Duodenal mucosa (tissue), 2 donors: ENCODE results near the gene CENPF.
"Not testable (repeated sequence)": the region's sequence is repeated elsewhere in the genome, so short reads cannot be mapped to it uniquely, and the experiment has no call there.

ENCODE experiments used
- H3K27ac ChIP-seq: one replicate; pipeline ENCODE4 v1.7.0; 2013; ENCODE audit warnings: low read depth, low read length
- H3K27me3 ChIP-seq, 2 donors: one replicate each; pipeline ENCODE4 v1.7.0; 2013; ENCODE audit warnings: low read length in 2 of 2, control low read depth in 1 of 2; ENCODE audit not compliant: insufficient read depth in 2 of 2, control insufficient read depth in 1 of 2
- H3K36me3 ChIP-seq, 2 donors: one replicate each; pipeline ENCODE4 v1.7.0; 2013; ENCODE audit warnings: low read length in 2 of 2, control low read depth in 1 of 2; ENCODE audit not compliant: insufficient read depth in 2 of 2, control insufficient read depth in 1 of 2
- H3K4me1 ChIP-seq, 2 donors: one replicate each; pipeline ENCODE4 v1.7.0; 2013; ENCODE audit warnings: low read length in 2 of 2, control low read depth in 1 of 2; ENCODE audit not compliant: insufficient read depth in 2 of 2, control insufficient read depth in 1 of 2
- H3K4me3 ChIP-seq, 2 donors: one replicate each; pipeline ENCODE4 v1.7.0; 2013; ENCODE audit warnings: low read length in 2 of 2, low read depth in 1 of 2
- H3K9ac ChIP-seq, 2 donors: one replicate each; pipeline ENCODE4 v1.7.0; 2013; ENCODE audit warnings: low read length in 2 of 2, low read depth in 1 of 2
- H3K9me3 ChIP-seq, 2 donors: one replicate each; pipeline ENCODE4 v1.7.0; 2013; ENCODE audit warnings: low read length in 2 of 2, control low read depth in 1 of 2; ENCODE audit not compliant: control insufficient read depth in 1 of 2

CENPF gene

DNA sequence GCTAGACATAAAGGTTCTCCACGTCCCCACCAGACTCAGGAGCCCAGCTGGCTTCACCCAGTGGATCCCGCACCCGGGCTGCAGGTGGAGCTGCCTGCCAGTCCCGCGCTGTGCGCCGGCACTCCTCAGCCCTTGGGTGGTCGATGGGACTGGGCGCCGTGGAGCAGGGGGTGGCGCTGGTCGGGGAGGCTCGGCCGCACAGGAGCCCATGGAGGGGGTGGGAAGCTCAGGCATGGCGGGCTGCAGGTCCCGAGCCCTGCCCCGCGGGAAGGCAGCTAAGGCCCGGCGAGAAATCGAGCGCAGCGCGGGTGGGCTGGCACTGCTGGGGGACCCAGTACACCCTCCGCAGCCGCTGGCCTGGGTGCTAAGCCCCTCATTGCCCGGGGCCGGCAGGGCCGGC is 70.0 kb downstream of the CENPF start:
- not testable (repeated sequence) for H3K36me3 ChIP-seq, H3K4me1 ChIP-seq, H3K27me3 ChIP-seq, H3K27ac ChIP-seq, H3K4me3 ChIP-seq, H3K9me3 ChIP-seq, H3K9ac ChIP-seq

DNA sequence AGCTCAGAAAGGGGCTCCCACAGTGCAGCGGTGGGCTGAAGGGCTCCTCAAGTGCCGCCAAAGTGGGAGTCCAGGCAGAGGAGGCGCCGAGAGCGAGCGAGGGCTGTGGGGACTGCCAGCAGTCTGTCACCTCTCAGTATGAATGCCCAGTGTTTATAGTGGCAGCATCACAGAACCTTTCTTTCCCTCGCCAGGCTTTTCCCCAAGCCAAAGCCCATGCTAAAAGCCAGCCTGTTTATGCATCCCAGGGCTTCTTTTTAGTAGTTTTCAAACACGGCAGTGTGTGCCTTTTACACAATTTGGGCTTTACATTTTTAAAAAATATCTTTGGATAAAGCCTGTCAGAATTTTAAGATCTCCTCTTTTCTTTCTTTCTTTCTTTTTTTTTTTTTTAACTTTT is 70.6 kb downstream of the CENPF start:
- Histone ChIP-seq H3K27me3 (no peaks in the 10 kb centered on the region), H3K36me3 (no peaks in the 10 kb centered on the region), H3K4me3 (no peak overlapping the region), H3K9me3 (no peaks in the 10 kb centered on the region), H3K9ac (no peak overlapping the region), H3K27ac (no peak overlapping the region), H3K4me1 (peaks cover 0 to 5% of the 10 kb centered on the region in 2 donors)

DNA sequence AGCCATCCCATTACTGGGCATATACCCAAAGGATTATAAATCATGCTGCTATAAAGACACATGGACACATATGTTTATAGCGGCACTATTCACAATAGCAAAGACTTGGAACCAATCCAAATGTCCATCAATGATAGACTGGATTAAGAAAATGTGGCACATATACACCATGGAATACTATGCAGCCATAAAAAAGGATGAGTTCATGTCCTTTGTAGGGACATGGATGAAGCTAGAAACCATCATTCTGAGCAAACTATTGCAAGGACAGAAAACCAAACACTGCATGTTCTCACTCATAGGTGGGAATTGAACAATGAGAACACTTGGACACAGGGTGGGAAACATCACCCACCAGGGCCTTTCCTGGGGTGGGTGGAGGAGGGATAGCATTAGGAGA is 72.5 kb downstream of the CENPF start:
- H3K36me3 ChIP-seq, H3K9me3 ChIP-seq, H3K9ac ChIP-seq, H3K27ac ChIP-seq, H3K4me3 ChIP-seq, H3K27me3 ChIP-seq, H3K4me1 ChIP-seq: not testable (repeated sequence)

DNA sequence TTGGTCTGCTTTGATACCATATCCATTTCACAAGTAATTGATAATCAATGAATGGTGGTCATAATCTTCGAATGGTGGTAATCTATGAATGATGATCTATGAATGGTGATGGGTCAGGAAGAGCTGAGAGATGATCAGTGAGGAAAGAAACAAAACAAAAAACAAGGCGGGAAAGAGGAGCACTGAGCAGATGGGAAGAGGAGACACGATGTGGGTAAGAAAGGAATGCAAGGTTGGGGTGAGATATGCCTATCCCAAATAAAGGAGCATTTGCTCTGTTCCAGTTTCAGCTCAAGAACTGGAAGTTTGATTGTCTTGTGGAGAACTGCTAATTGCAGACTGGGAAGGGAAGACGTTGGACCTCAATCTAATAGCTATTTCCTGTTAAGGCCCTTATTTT is 73.8 kb downstream of the CENPF start:
- H3K4me1 ChIP-seq = no peaks in the 10 kb centered on the region
- H3K36me3 ChIP-seq = no peaks in the 10 kb centered on the region
- H3K27ac ChIP-seq = no peak overlapping the region
- no peak overlapping the region for H3K9ac ChIP-seq
- H3K4me3 ChIP-seq = no peak overlapping the region
- no peaks in the 10 kb centered on the region for H3K27me3 ChIP-seq
- no peaks in the 10 kb centered on the region for H3K9me3 ChIP-seq

DNA sequence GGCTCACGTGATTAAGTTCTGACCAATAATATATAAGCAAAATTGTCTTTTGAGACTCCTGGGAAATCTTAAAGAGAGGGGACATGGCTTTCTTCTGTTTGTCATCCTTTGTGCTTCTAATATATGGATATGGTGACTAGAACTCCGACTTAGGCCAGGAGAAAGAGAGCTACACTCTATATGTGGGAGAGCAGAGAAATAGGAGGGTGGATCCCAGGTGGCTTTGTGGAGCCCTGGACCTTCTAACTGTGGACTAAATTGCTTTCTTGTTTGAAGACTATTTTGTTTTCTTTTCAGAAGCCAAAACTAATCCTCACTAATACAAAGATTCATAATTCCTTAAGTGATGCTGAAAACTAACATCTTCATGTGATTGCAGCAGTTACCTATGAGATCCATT is 75.0 kb downstream of the CENPF start:
- Histone ChIP-seq H3K36me3 (no peaks in the 10 kb centered on the region), H3K9ac (no peak overlapping the region), H3K27me3 (no peaks in the 10 kb centered on the region), H3K9me3 (no peaks in the 10 kb centered on the region), H3K4me3 (no peak overlapping the region), H3K4me1 (no peaks in the 10 kb centered on the region), H3K27ac (no peak overlapping the region)

DNA sequence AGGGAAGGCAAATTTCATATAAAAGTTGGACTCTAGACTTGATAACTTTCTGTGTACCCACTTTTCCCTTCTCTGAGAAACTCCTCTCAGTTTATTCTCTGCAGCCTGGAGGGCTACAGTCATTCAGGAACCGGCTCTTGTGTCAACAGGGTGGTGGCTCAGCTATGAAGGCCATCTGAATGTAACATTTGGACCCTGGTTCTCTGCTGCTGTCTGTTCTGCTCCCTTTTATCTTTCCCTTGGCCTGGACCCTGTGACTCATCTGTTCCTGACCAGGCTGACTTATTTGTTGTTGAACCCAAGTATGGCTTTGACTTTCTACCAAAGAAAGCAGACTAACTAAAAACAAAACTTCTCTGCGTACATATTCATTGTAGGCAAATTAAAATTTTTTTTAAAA is 75.4 kb downstream of the CENPF start:
- H3K27ac ChIP-seq = no peak overlapping the region
- H3K9me3 ChIP-seq = no peaks in the 10 kb centered on the region
- H3K4me1 ChIP-seq = no peaks in the 10 kb centered on the region
- no peaks in the 10 kb centered on the region for H3K36me3 ChIP-seq
- H3K27me3 ChIP-seq = no peaks in the 10 kb centered on the region
- H3K4me3 ChIP-seq = no peak overlapping the region
- H3K9ac ChIP-seq = no peak overlapping the region

DNA sequence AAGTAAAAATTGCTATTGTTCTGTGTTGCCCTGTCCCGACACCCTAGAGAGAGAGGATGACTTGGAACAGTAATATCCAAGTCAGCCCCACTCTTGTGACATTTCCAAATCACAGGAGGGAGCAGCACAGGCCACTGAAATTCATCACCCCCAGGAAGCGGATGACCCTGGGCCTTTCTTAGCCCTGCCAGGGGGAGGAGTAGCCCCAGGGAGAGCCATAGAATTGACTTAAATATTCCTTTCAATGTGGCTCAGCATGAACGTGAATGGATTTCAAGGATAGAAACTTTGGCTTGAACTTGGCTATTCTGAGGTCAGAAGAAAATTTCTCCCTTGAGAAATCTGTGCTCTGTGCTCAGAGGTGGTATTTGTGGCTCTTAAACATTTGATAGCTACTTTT is 80.6 kb downstream of the CENPF start:
- no peak overlapping the region for H3K9ac ChIP-seq
- no peaks in the 10 kb centered on the region for H3K9me3 ChIP-seq
- no peaks in the 10 kb centered on the region for H3K4me1 ChIP-seq
- H3K27me3 ChIP-seq = no peaks in the 10 kb centered on the region
- no peak overlapping the region for H3K27ac ChIP-seq
- no peaks in the 10 kb centered on the region for H3K36me3 ChIP-seq
- H3K4me3 ChIP-seq = no peak overlapping the region

DNA sequence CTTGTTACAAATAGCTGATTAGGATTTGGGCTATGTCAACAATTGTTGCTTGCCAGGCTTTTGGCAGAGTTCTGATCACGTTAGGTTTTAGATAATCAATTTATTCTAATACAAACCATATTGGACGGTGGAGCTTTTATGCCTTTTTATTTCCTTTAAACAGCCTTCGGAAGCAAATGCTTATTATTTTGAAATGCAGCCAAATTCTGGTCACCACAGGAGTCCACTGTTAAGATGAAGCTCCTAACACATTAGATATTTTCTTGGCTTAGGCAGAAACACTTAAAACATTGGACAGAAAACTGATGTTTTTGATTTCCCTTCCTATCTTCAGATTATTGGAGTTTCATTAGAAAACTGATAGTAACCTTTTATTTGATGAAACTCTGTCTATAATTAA is 82.9 kb downstream of the CENPF start:
- H3K27me3 ChIP-seq = no peaks in the 10 kb centered on the region
- no peaks in the 10 kb centered on the region for H3K4me1 ChIP-seq
- H3K27ac ChIP-seq = no peak overlapping the region
- no peak overlapping the region for H3K9ac ChIP-seq
- H3K9me3 ChIP-seq = no peaks in the 10 kb centered on the region
- H3K4me3 ChIP-seq = no peak overlapping the region
- H3K36me3 ChIP-seq = no peaks in the 10 kb centered on the region

DNA sequence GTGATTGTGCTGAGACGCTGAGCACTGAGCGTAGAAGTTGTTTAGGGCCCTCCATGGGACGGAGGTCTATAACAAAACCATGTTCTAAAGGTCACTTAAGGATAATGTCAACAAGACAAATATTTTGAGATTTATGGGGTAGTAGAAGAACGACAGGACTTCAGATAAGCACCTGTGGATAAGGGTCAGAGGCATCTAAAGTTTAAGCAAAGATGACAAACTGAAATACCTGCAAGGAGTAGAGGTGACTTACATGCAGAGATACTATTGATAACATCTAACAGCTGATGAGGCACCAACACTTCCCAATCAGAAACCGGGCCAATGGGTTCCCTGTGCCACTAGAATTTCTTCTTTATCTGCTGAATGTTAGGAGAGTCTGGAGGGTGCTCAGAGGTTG is 83.5 kb downstream of the CENPF start:
- Histone ChIP-seq H3K27me3 (no peaks in the 10 kb centered on the region), H3K9ac (no peak overlapping the region), H3K4me1 (no peaks in the 10 kb centered on the region), H3K4me3 (no peak overlapping the region), H3K27ac (no peak overlapping the region), H3K9me3 (no peaks in the 10 kb centered on the region), H3K36me3 (no peaks in the 10 kb centered on the region)

DNA sequence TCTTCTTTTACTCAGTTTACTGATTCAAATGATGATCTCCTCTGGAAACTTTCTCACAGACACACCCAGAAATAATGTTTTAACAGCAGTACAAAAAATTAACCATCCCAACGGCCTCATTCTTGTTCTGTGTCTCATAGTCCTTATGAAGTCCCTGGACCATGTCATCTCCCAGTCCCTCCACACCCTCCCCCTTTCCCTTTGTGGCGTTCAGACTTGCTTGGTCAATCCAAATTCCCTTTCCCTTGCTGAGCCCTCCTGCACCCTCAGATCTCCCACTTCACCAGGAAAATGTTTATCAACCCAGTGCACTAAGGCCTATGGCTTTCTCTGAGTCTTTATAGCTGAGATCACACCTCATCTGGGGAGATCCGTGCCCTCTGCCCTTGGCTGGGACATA is 85.9 kb downstream of the CENPF start:
- H3K4me1 ChIP-seq = no peaks in the 10 kb centered on the region
- H3K27me3 ChIP-seq = no peaks in the 10 kb centered on the region
- no peak overlapping the region for H3K27ac ChIP-seq
- no peak overlapping the region for H3K9ac ChIP-seq
- no peaks in the 10 kb centered on the region for H3K36me3 ChIP-seq
- H3K9me3 ChIP-seq = no peaks in the 10 kb centered on the region
- H3K4me3 ChIP-seq = no peak overlapping the region

DNA sequence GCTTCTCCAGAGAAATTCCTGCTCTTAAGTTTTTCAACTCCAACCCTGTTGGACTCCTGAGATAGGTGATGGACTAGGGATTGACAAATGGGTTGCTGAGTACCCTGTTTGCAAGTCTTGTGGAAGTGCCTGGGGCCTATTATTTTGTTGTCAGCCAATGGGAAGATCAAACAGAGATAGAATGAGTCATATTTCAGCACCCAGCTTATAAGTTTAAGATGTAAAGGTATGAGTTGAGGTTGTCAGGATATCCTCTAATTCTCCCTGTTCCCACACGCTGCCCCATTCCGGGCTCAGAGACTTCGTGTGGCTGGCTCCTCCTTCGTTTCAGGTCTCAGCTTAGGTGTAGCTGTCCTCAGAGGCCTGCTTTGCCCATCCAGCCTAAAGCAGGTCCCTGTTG is 91.8 kb downstream of the CENPF start:
- Histone ChIP-seq H3K4me1 (no peaks in the 10 kb centered on the region), H3K4me3 (no peak overlapping the region), H3K27ac (no peak overlapping the region), H3K9me3 (no peaks in the 10 kb centered on the region), H3K27me3 (no peaks in the 10 kb centered on the region), H3K9ac (no peak overlapping the region), H3K36me3 (no peaks in the 10 kb centered on the region)
